Activated gamma-delta T cell treated with anti-CD3 and anti-CD28 coated beads, Interleukin-2, amount 50 U/mL, for 16 hours (primary cell): Measurements from ENCODE around the gene CNN1.
"Not testable (repeated sequence)": the region's sequence is repeated elsewhere in the genome, so short reads cannot be mapped to it uniquely, and the experiment has no call there.

Source experiments
- DNase-seq: peaks from one replicate; pipeline ENCODE4 v3.0.0-alpha.2; 2020; ENCODE audit warnings: low read depth

The CNN1 gene

DNA sequence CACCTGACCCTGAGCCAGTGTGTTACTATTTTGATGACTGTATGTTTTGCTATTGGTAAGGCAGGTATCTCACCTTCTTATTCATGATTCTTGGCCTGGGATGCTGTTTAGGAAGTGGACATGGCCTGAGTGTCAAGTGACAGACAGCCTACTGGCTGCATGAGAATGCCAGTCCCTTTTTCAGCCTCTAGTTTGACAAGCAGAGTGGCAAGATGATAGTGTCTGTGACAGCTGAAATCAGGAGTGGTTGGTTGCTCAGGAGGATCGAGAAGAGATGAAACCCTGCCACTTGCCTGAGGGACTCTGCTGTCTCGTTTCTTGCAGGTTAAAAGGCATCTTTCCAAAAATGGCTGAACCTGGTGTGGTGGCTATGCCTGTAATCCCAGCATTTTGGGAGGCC, 27.5 kb downstream of the CNN1 start:
- no peak for DNase-seq

DNA sequence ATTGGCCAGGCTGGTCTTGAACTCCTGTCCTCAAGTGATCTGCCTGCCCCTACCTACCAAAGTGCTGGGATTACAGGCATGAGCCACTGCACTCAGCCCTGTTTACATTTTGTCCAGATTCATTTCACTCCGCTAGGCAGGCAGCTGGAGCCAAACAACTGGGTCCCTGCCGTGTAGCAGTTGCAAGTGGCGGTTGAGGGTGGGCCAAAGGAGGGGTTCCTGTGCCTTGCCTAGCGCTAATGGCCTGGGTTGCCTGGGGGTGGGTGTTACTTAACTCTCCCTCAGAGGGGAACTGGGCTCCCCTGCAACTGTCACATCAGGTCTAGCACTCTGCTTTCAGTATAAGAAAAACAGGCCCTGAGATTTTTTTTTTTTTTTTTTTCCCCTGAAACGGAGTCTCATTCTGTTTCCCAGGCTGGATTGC, 31.4 kb downstream of the CNN1 start:
- no peak for DNase-seq

DNA sequence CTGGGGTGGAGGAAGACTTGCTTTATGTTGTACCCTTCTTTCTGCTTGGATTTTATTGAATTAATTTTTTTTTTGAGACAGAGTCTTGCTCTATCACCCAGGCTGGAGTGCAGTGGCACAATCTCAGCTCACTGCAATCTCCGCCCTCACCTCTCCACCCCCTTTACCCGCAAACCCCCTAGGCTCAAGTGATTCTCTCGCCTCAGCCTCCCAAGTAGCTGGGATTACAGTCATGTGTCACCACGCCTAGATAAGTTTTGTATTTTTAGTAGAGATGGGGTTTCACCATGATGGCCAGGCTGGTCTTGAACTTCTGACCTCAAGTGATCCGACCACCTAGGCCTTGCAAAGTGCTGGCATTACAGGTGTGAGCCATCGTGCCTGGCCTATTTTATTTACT, 34.7 kb downstream of the CNN1 start:
- not testable (repeated sequence) for DNase-seq

DNA sequence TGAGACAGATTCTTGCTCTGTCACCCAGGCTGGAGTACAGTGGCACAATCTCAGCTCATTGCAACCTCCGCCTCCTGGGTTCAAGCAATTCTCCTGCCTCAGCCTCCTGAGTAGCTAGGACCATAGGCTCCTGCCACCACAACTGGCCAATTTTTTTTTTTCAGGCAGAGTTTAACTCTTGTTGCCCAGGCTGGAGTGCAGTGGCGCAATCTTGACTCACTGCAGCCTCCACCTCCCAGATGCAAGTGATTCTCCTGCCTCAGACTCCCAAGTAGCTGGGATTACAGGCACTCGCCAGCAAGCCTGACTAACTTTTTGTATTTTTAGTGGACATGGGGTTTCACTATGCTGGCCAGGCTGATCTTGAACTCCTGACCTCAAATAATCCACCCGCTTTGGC, 35.1 kb downstream of the CNN1 start:
- not testable (repeated sequence) for DNase-seq

DNA sequence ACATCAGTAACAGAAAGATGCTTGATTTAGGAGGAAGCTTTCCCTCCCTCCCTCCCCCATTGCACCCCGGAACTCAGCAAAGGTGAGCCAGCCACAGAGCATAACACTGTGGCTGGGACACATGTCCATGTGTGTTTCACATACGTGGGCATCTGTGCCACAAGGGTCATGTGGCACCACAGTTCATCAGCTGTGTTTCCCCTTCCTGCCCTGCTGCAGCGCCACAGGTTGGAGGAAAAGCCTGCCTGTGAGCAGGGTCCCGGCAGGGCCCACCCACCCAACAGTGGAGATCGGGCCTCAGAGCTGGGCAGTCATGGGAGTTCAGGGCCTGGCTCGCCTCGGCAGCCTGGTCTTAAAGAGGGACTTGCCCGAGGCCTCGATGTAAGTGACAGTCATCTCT, 36.0 kb downstream of the CNN1 start:
- DNase-seq: no peak

DNA sequence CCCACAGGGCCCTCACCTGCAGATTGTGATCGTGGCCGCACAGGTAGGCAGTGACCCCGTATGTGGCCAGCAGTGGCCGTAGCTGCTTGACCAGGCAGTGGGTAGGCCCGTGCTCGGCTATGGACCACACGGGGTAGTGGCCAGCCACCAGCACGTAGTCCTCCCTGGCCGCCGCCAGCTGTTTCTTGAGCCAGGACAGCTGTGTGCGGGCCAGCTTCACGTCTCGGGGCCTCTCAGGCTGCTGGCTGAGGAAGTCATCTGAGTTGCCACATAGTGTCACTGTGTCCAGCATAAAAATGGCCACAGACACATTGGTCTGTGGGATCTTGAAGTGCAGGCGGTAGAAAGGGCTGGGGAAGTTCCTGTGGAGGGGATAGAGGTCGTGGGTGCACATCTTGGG, 37.6 kb downstream of the CNN1 start:
- DNase-seq: no peak

DNA sequence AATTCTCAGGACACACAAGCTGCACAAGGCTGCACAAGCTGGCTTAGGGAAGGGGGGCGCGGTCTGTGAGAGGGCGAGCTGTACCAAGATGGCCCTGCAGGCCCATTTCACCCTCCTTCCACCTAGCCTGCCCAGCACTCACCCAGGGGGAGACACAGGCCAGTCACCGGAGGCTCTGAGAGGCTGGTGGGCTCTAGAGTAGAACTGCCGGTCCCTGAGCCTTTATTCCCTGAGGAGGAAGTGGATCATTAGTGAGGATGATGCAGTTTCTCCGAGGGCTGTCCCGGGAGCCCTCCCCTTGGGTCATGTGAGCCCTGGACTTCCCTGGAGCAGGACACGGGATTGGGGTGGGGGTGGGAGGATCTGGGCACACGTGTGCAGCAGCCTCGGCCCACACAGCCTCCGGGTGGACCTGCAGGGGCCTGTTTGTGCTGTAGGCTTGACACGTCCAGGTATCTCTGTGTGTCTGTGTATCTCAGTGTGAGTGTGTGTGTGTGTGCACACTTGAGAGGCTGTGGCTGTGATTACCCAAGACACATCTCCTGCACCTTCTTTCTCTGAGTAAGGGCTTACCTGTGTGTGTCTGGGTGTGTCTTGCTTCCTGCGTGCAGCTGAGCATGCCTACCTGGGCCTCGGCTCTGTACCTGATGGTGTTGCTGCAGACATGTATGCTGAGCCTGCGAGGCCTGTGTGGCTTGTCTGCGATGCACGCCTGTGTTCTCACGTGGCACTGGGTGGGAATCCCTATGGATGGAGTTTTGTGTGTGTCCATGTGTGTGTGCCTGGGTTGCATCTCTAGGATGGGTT, 39.0 kb downstream of the CNN1 start, which contains the start of gene ACP5:
TSS of gene ACP5 (minus strand) at position 195 of the 807 bp plus-strand sequence. CDS start 328 bp downstream, outside the sequence.
- DNase-seq: no peak

DNA sequence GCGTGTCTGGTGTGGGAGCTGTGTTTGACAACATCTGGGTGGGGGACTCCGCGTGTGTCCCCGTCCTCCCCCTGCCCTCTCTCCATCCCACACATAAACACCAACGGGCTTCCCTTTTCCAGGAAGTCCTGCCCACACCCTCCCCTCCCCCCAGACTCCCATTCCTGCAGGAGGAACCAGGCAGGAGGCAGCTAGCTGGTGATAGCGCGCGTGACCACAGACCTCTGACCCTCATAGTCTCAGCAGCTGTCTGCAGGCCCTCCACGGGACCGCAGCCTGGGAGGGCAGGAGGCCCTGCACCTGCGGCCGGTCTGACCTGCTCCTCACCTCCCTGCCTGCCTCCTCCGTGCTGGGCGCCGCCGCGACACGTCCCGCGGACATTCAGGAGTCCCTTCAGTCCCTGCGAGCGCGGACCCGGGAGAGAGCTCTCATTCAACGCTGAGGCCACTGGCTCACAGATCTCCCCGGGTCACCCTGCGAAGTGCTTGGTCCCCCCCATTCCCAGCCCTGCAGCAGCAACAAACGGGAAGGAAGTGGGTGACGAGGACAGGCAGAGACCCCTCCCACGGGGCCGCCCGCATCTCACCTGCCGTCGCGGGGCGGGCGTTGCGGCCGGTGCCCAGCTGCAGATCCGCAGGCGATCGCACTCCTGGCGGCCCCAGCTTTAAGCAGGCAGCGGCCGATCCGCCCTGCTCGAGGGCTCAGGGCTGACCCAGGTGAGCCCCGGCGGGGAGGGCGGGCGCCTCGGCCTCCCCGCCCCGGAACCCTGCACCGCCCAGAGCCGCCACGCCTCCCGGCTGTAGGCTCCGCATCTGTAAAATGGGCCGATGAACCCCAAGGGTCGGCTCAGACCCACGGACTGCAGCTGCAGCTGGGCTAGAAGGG, 39.8 kb downstream of the CNN1 start:
- no peak for DNase-seq

DNA sequence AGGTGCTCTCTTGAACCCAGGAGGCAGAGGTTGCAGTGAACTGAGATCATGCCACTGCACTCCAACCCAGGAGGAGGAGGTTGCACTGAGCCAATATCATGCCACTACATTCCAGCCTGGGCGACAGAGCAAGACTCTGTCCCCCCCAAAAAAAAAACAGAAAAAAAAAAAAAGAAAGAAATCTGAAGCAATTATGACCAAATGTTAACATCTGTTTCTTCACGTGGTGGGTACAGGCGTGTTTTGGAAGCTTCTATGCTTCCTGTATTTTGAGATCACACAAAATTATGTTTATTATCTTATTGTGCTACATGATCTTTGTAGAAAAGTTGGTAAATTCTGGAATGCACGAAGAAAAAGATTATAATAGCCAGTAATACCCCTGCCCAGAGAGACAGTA, 41.5 kb downstream of the CNN1 start:
- DNase-seq: no peak

DNA sequence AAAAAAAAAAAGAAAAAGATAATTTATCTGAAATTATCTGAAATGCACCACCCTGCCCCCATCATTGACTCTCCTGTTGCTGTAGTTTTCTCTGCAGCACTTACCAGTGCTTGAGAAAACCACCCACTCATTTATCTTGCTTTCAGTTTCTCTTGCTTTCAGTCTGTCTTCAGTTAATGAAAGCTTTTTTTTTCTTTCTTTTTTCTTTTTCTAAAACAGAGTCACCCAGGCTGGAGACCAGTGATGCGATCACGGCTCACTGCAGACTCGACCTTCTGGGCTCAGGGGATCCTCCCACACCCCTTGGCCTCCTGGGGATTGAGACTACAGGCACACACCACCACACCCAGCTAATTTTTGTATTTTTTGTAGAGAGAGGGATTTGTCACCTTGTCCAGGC, 43.1 kb downstream of the CNN1 start:
- DNase-seq: peak; percentile 20

DNA sequence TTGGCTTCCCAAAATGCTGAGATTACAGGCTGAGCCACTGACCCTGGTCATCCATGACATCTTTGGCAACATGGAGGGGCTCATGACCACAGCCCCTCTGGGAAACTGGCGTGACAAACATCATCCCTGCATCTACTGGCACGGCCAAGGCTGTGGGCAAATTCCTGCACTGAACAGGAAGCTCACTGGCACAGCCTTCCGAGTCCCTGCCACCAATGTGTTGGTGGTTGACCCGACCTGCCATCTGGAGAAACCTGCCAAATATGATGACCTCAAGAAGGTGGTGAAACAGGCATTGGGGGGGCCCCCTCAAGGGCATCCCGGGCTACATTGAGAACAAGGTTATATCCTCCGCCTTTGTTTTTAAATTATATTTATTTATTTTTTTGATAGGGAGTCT, 47.7 kb downstream of the CNN1 start:
- no peak for DNase-seq

DNA sequence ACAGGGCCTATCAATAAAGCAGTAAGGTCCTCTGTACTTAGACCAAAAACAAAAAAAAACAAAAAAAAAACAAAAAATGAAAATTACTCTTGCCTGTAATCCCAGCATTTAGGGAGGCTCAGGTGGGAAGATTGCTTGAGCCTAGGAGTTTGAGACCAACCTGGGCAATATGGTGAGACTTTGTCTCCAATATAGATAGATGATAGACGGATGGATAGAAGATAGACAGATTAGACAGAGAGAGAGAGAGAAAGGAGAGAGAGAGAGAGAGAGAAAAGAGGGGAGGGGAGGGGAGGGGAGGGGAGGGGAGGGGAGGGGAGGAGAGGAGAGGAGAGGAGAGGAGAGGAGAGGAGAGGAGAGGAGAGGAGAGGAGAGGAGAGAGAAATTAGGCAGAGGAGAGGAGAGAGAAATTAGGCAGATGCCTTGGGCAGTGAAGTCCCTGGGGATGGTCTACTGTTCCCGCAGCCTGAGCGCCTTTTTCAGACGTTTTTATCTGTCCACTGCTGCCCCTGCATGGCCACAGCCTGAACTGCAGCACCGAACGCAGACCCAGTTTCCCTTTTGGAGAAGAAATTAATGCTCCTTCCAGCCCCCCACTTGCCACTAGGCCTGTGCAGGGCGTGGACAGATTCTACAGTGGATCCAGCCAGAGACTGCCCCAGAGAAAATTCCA, 48.8 kb downstream of the CNN1 start:
- DNase-seq: peak; percentile 71

DNA sequence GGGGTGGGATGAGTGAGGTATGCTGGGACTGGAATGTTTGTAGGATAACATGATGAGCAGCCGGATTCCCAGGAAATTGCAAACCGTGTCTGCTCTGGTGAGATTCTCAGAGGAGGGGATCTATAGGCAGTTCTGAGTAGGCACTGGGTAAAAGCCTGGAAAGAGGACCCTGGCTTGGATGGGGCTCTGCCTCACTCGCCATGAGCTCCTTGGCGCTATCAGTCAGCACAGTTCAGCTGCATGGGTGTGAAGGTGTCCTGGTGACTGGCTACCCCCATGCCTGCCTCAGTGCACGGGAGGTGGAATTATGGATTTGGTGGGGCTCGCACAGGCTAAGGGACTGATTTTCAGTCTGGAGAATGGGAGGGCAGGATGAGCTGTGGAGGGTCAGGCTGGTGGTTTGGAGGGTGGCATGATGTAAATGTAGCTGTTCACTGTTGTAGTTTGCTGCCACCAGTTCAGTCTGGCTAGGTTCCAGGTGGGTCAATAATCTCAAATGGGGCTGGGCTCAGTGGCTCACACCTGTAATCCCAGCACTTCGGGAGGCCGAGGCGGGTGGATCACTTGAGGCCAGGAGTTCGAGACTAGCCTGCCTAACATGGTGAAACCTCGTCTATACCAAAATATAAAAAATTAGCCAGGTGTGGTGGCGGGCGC, 49.5 kb downstream of the CNN1 start:
- no peak for DNase-seq

DNA sequence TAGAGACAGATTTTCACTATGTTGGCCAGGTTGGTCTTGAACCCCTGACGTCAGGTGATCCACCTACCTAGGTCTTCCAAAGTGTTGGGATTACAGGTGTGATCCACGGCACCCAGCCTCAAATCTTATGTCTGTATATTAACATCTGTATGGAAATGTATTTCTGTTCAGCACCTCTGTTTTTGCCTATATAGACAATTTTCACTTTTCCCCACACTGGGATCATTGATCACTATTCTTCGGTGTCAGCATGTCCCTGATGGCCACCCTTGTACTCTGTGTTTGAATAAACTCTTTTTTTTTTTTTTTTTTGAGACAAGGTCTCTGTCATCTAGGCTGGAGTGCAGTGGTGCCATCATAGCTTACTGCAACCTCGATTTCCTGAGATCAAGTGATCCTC, 55.4 kb downstream of the CNN1 start:
- no peak for DNase-seq

DNA sequence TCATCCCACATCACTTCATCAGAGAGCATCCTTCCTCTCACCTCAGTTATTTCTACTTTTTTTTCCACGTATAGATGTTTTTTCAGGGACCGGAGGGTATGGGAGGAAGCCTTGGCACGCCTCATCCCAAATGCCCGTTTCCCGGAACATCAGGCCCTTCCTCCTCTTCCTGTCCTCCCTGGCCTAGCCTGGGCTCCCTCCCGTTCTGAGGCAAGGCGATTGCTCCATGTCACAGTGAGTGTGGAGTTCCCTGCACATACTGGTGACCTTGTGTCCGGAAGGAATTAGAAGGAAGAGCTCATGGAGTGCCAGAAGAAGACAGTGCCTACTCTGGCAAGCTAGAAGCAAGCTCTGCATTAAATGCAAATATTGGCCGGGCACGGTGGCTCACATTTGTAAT, 57.5 kb downstream of the CNN1 start:
- DNase-seq: no peak

DNA sequence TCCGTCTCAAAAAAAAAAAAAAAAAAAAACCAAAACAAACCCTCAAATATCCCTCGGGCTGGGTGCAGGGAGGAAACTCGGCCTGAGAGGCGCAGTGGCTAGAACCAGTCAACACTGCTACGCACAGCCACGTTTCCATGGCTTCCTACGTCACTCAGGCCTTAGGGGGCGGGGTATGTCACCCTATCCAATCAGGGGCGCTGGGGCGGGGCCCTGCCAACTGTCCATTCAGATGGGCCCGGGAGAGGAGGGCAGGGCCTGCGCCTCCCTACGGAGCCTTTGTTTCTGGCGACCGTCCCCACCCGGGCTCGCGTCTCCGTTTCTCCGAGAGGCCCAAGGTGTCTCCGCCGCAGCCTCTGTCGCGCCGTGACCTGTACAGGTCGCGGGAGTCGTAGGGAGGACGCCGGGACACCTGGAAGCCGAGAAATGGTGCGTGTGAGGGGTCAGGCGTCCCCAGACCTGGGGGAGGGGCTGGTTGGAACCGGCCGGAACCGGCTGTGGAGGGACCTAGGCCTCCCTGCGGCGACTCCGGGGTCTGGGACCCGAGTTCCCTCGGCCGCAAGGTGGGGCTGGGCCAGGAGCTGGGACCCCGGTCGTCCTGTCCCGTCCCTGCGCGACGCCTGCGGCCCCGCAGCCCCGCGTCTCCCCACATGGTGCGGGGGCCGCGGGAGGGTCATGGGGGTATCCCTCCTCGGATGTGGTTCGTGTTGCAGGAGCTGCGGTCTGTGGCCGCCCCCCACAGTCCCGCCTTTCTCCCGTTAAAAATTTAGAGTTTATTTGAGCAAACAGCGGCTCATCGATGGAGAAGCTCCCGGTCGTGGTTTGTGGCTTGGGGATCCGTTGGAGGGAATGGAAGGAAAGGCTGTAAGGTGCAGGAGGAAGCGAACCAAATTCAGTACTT, 58.8 kb downstream of the CNN1 start, which contains the start of gene ZNF627:
TSS of gene ZNF627 (plus strand) at position 282 of the 901 bp plus-strand sequence. CDS start at position 427, 145 bp downstream.
- peak; percentile 97 for DNase-seq

DNA sequence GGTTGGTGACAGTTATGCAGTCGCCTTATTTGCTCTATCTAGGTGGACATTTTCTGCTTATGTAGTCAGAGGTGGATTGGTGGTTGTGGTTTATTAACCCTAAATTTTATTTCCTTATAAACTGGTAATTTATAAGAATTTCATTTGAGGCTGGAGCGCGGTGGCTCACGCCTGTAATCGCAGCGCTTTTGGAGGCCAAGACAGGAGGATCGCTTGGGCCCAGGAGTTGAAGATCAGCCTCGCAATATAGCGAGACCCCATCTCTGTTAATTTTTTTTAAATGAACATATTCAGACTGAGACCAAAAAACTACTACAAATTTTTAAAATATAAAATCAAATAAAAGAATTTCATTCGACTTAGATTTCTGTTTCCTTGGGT, 59.4 kb downstream of the CNN1 start:
- DNase-seq: no peak

DNA sequence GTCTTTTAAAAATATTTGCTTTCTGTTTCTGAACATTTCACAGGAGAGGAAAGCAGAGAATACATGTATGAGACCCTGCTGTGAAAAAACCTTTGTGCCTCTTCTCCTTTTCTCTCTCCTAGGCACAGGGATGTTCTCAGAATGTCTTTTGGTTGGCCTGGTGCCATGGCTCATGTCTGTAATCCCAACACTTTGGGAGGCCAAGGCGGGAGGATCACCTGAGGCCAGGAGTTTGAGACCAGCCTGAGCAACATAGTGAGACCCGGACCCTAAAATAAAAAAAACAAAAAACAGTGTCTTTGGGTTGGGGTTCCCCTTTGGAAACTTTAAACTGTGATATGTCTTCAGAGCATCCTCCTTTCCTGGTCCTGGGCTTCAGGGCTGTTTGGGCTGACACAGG, 60.1 kb downstream of the CNN1 start:
- no peak for DNase-seq

DNA sequence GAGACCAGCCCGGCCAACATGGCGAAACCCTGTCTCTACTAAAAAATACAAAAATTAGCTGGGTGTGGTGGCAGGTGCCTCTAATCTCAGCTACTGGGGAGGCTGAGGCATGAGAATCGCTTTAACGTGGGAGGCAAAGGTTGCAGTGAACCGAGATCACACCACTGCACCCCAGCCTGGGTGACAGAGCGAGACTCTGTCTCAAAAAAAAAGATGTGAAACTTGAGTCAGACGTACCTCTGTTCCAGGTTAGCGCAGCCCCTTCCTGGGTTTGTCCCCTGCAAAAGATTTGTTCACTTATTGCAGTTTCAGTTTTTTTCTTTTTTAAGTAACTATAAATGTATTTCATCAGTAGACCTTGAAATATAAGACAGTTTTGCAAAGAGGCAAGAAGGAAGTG, 61.1 kb downstream of the CNN1 start:
- DNase-seq: not testable (repeated sequence)
